GM10266 (cell line): ENCODE data around the gene ADCY7.
A peak's percentile ranks its signal among the peaks of the same experiment; 100 is the strongest.
"Not testable (repeated sequence)": the region's sequence is repeated elsewhere in the genome, so short reads cannot be mapped to it uniquely, and the experiment has no call there.

Experiments
- DNase-seq: peaks from one replicate; pipeline ENCODE4 v3.0.0; 2012; ENCODE audit errors: extremely low spot score
- TF ChIP-seq, protein P1 (sequence below): IDR thresholded peaks from 2 replicates; pipeline ENCODE4 v1.5.1; 2012; ENCODE audit warnings: mild to moderate bottlenecking, low read depth; ENCODE audit not compliant: control insufficient read depth, insufficient read depth; ENCODE audit errors: missing control alignments

Gene ADCY7

DNA sequence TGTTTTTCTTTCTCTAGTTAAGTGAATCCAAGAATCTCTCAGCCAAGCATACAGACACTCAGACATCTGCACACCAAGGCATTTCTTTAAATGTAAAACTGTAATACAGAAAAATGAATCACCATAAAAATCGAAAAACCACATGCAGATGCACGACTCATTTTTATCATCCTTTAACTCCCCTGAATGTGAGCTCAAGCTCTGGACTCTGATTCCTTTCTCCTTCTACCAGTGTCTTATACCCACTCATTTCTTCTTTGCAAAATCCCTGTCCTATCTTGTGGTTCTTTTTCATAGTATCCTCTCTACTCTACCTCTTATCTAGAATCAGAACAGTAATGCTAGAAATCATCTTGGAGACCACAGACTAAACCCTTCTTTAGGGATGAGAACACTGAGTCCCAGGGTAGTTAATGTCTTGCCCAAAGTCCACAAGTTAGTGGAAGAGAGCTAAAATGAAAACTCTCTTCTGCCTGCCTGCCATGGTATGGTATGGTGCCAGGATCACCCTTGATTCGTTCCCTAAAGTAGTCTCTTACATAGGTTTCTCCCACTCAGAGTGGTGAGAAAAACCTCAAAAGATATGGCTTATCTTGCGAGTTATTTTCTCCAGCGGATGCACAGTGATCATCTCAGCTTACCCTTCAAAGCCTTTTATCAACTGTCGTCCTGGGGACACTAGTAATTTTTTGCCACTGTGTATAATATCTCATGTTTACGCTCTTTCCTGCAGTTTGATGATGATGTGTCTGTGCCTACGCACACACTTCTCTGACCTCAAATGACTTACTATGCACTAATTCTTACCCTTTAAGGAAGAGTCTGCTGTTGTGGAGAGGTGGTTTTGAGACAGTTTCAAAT is 72.2 kb downstream of the ADCY7 start:
- no peak for DNase-seq
- TF ChIP-seq, protein P1, sequence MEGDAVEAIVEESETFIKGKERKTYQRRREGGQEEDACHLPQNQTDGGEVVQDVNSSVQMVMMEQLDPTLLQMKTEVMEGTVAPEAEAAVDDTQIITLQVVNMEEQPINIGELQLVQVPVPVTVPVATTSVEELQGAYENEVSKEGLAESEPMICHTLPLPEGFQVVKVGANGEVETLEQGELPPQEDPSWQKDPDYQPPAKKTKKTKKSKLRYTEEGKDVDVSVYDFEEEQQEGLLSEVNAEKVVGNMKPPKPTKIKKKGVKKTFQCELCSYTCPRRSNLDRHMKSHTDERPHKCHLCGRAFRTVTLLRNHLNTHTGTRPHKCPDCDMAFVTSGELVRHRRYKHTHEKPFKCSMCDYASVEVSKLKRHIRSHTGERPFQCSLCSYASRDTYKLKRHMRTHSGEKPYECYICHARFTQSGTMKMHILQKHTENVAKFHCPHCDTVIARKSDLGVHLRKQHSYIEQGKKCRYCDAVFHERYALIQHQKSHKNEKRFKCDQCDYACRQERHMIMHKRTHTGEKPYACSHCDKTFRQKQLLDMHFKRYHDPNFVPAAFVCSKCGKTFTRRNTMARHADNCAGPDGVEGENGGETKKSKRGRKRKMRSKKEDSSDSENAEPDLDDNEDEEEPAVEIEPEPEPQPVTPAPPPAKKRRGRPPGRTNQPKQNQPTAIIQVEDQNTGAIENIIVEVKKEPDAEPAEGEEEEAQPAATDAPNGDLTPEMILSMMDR = no peak

DNA sequence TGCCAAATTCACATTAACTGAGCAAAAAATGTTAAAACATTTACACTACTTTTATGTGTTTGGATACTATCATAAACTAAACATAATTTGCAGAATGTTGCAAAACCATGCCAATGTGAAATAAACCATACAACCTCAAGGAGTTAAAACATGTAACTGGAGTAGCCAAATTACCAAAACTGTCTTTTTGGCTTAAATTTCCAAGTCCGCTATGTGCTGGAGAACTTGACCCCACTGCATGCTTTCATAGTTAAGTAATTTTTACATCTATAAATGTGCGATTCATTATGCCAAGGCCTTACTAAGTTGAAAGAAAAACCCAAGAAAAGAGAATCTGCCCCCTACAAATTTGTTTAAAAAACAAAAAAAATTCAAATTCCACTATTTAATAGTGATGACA is 74.2 kb downstream of the ADCY7 start:
- no peak for DNase-seq
- TF ChIP-seq, protein P1 = no peak

DNA sequence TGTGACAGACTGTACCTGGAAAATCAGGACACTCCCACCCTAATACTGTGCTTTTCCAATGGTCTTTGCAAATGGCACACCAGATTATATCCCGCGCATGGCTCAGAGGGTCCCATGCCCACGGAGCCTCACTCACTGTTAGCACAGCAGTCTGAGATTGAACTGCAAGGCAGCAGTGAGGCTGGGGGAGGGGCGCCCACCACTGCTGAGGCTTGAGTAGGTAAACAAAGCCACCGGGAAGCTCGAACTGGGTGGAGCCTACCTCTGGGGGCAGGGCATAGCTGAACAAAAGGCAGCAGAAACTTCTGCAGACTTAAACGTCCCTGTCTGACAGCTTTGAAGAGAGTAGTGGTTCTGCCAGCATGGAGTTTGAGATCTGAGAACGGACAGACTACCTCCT is 77.2 kb downstream of the ADCY7 start:
- DNase-seq = not testable (repeated sequence)

DNA sequence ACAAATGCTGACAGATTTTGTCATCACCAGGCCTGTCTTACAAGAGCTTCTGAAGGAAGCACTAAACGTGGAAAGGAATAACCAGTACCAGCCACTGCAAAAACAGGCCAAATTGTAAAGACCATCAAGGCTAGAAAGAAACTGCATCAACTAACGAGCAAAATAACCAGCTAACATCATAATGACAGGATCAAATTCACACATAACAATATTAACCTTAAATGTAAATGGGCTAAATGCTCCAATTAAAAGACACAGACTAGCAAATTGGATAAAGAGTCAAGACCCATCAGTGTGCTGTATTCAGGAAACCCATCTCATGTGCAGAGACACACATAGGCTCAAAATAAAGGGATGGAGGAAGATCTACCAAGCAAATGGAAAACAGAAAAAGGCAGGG is 78.9 kb downstream of the ADCY7 start:
- not testable (repeated sequence) for DNase-seq

DNA sequence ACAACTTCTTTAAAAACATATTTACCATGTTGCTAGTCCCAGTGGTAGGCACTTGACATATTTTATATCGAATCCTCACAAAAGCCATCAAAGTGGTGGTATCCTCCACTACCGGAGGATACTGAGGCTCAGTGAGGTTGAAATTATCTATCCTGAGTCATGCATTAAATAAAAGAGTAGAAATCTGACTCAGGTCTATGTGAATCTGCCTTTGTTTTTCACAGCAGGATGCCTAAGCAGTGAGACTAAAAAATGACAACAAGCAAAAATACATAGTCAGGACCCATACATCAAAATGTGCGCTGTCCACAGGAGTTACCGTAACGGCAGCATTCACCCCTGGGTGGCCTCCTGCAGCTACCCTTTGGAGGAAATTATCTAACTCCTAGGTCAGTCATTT is 84.8 kb downstream of the ADCY7 start:
- TF ChIP-seq, protein P1 = no peak

DNA sequence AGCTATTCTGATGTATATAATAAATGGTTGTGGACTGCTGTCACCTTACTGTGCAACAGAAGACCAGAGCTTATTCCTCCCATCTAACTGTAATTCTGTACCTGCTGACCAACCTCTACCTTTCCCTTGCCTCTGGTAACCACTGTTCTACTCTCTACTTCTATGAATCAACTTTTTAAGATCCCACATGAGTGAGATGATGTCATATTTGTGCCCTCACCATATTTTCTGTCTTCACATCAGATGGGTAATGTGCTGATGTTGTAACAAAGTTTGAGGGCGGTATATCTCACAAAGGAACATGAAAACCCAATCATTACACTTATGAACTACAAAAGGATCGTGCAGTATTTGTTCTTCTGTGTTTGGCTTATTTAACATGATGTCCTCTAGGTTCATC is 85.6 kb downstream of the ADCY7 start:
- DNase-seq = no peak
- TF ChIP-seq, protein P1 = no peak

More for the DNA sequence above, 84.8 kb downstream of the ADCY7 start:
- DNase-seq = no peak

DNA sequence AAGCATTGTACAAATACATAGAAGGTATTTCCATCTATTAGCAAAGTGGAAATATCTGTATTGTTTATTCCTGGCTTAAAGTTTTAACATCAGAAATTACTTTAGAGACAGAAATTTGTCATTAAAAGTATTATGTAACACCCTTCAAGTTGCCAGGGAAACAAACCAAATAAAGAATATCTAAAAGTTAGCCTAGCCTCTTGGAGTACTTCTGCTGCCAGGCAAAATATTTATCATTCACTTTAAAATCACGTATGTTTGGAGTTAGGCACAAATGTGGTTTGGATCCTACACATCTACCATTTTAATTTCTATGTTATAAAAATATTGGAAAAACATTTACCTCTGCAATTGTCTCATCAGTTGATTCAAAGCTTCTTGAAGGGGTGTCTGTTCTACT is 87.7 kb downstream of the ADCY7 start:
- TF ChIP-seq, protein P1 = no peak
- DNase-seq = no peak

DNA sequence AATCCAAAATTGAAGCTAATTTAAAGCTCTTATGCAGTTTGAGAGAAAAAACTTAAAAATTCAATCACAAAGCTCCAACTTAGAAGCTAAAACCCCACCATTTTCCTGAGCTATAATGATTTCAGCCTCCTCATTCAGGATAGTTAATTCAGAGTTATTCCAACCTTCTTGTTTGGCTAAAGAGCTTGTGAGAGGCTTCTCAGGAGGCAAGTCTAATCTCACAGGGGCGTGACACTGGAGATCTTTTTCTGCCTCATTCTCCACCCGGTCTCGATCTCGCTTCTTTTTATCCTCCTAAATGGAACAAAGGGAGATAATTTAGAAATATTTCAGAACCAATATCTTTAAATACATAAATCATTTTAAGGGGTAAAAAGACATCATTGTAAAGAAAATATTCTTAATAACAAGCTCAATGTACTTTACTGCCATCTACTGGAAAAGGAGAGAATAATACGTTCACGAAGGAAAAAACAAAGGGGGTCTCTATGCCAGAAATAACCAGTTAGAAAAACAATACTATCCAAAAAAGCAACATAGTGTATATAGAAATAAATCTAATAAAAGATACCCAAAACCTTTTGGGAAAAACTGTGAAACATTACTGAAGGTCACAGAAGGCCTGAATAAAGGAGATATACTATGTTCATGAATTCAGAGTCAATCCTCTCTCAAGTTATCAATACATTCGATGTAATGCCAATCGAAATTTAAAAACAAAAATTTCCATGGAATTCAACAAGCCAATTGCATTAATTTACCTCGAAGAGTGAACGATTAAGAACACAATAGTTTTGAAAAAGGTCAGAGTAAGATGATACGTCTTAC is 88.5 kb downstream of the ADCY7 start:
- TF ChIP-seq, protein P1 = peak; percentile 31
- no peak for DNase-seq
